Measurements from ENCODE around the gene P3H1. TPM values are rescaled to one million over a fixed set of nuclear protein-coding genes. Genes with fewer than 3 reads are reported as not detected.

P3H1 gene
- total and polyA plus RNA-seq, 4 donors = 31.0 to 49.0 (median 35.0) TPM

DNA sequence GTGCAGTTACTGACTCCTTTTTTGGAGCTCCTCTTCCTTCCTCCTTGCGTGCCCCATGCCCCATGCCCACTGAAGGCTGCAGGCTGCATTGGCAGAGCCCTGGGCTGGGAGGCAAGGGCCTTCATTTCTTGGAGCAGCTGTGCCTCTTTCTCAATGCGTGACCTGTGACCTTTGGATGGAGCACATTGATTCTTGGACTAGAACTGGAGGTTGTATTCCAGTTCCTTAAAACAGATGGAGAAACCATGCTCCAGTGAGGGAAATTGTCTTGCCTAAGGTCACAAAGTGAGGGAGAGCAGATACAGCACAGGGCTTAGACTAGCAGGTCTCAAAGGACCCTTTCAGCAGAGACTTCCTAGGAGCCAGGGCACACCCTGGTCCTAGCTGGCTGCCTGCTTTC, 27.0 kb upstream of the P3H1 start:
- DNase-seq (peak in 2 of 3 donors; percentile 25 to 35), ATAC-seq (ENCODE audit: insufficient read depth, low FRiP score) (no peak)
- Histone ChIP-seq H3K27me3 (ENCODE audit: control insufficient read depth in 3 of 3, insufficient read depth in 3 of 3, low read length in 2 of 3) (no peaks in the 10 kb centered on the region), H3K9ac (ENCODE audit: insufficient read depth in 1 of 2, low read length in 2 of 2) (no peak overlapping the region), H3K4me1 (ENCODE audit: control insufficient read depth in 5 of 5, insufficient read depth in 5 of 5, low read length in 5 of 5) (peaks cover 0 to 3% (median 0%) of the 10 kb centered on the region in 5 donors), H3K36me3 (ENCODE audit: control insufficient read depth in 4 of 4, insufficient read depth in 4 of 4, low read length in 4 of 4) (no peaks in the 10 kb centered on the region), H3K9me3 (ENCODE audit: control insufficient read depth in 4 of 4, insufficient read depth in 3 of 4, low read length in 3 of 4) (no peaks in the 10 kb centered on the region), H3K4me3 (no peak overlapping the region), H3K27ac (ENCODE audit: low read depth in 1 of 2, low read length in 1 of 2) (no peak overlapping the region)
- TF ChIP-seq, protein P1, sequence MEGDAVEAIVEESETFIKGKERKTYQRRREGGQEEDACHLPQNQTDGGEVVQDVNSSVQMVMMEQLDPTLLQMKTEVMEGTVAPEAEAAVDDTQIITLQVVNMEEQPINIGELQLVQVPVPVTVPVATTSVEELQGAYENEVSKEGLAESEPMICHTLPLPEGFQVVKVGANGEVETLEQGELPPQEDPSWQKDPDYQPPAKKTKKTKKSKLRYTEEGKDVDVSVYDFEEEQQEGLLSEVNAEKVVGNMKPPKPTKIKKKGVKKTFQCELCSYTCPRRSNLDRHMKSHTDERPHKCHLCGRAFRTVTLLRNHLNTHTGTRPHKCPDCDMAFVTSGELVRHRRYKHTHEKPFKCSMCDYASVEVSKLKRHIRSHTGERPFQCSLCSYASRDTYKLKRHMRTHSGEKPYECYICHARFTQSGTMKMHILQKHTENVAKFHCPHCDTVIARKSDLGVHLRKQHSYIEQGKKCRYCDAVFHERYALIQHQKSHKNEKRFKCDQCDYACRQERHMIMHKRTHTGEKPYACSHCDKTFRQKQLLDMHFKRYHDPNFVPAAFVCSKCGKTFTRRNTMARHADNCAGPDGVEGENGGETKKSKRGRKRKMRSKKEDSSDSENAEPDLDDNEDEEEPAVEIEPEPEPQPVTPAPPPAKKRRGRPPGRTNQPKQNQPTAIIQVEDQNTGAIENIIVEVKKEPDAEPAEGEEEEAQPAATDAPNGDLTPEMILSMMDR (IDR thresholded peaks at IDR 0.05; ENCODE audit: control extremely low read depth, extremely low read depth) = no peak
- 90 to 91% methylated on average over 2 of the region's 2 CpGs for WGBS, 2 donors

DNA sequence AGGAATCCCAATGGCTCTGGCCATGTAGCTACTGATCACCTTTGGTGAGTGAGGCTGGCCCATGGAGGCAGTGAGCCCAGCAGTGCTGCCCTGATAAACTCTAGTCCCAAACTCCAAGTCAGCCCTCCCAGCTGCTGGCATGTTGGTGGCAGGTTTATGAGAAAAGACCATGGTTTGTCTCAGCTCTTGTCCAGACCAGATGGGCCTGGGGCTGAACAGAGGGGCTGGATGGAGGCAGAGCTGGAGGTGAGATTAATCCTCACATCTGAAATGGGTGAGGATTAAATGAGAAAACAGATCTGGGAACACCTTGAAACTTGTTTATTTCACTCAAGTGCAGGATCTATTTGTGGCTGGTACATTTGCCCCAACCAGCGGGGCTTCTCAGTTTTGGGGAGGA, 21.2 kb upstream of the P3H1 start:
- Histone ChIP-seq H3K27ac (ENCODE audit: low read depth in 1 of 2, low read length in 1 of 2) (no peak overlapping the region), H3K4me3 (no peak overlapping the region), H3K4me1 (ENCODE audit: control insufficient read depth in 5 of 5, insufficient read depth in 5 of 5, low read length in 5 of 5) (peaks cover 0 to 12% (median 0%) of the 10 kb centered on the region in 5 donors), H3K9ac (ENCODE audit: insufficient read depth in 1 of 2, low read length in 2 of 2) (no peak overlapping the region), H3K27me3 (ENCODE audit: control insufficient read depth in 3 of 3, insufficient read depth in 3 of 3, low read length in 2 of 3) (no peaks in the 10 kb centered on the region), H3K9me3 (ENCODE audit: control insufficient read depth in 4 of 4, insufficient read depth in 3 of 4, low read length in 3 of 4) (no peaks in the 10 kb centered on the region), H3K36me3 (ENCODE audit: control insufficient read depth in 4 of 4, insufficient read depth in 4 of 4, low read length in 4 of 4) (peaks cover 0 to 3% (median 0%) of the 10 kb centered on the region in 4 donors)
- WGBS, 2 donors = 95 to 98% methylated on average over 1 of the region's 1 CpG
- DNase-seq (no peak), ATAC-seq (ENCODE audit: insufficient read depth, low FRiP score) (no peak)
- TF ChIP-seq, protein P1 (IDR thresholded peaks at IDR 0.05; ENCODE audit: control extremely low read depth, extremely low read depth) = no peak

DNA sequence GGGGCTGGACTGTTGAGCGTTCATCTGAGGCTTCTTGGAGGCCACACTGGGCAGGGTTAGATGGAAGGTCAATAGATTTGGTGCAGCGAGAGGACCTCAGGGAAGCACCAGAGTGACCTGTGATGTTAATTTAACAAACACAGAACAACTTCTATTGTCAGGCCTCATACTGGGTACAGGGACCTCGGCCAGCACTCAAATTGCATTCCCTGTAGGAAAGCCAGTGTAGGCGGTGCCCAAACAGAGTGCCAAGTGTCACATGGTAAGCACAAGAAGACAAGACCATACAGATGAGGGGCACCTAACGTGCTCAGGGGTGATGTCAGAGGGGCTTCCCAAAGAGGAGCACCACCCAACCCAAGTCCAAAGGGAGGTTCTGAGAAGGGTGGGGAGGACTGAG, 19.3 kb upstream of the P3H1 start:
- H3K4me3 ChIP-seq = no peak overlapping the region
- peaks cover 0 to 11% (median 0%) of the 10 kb centered on the region in 5 donors for H3K4me1 ChIP-seq (ENCODE audit: control insufficient read depth in 5 of 5, insufficient read depth in 5 of 5, low read length in 5 of 5)
- DNase-seq (no peak), ATAC-seq (ENCODE audit: insufficient read depth, low FRiP score) (no peak)
- H3K36me3 ChIP-seq (ENCODE audit: control insufficient read depth in 4 of 4, insufficient read depth in 4 of 4, low read length in 4 of 4) = peaks cover 0 to 3% (median under 1%) of the 10 kb centered on the region in 4 donors
- no peak overlapping the region for H3K27ac ChIP-seq (ENCODE audit: low read depth in 1 of 2, low read length in 1 of 2)
- H3K27me3 ChIP-seq (ENCODE audit: control insufficient read depth in 3 of 3, insufficient read depth in 3 of 3, low read length in 2 of 3) = no peaks in the 10 kb centered on the region
- no peak overlapping the region for H3K9ac ChIP-seq (ENCODE audit: insufficient read depth in 1 of 2, low read length in 2 of 2)
- no peaks in the 10 kb centered on the region for H3K9me3 ChIP-seq (ENCODE audit: control insufficient read depth in 4 of 4, insufficient read depth in 3 of 4, low read length in 3 of 4)
- TF ChIP-seq, protein P1 (IDR thresholded peaks at IDR 0.05; ENCODE audit: control extremely low read depth, extremely low read depth) = no peak
- WGBS, 2 donors = 88 to 93% methylated on average over 5 of the region's 5 CpGs

All from lung (tissue), 12 donors.